ENCODE results near the gene TYW1. TPM values are rescaled to one million over a fixed set of nuclear protein-coding genes. Genes with fewer than 3 reads are reported as not detected.
"Not testable (repeated sequence)": the region's sequence is repeated elsewhere in the genome, so short reads cannot be mapped to it uniquely, and the experiment has no call there.

Gene TYW1
- total RNA-seq, 1 donor = 14.8 TPM

DNA sequence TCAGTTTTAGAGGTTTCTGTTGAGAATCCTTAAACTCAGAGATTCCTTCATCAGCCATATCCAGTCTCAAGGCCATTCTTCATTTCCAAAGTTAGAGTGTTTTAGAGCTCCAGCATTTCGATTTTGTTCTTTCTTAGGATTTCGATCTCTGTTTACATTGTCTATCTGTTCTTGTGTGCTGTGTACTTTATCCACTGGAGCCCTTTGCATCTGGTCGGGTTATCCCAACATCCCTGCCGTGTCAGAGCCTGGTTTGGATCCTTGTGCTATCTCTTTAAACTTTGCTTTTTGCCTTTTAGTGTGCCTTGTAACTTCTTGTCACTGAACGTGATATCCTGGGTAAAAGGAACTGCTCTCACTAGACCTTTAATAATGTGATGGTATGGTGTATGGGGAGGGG, 131.6 kb downstream of the TYW1 start:
- not testable (repeated sequence) for H3K27me3 ChIP-seq (ENCODE audit: insufficient read depth, low read length); H3K4me3 ChIP-seq (ENCODE audit: insufficient read depth, low read length); H3K79me2 ChIP-seq (ENCODE audit: insufficient read depth, low read length); H4K20me1 ChIP-seq (ENCODE audit: insufficient read depth, low read length); H3K36me3 ChIP-seq (ENCODE audit: insufficient read depth, low read length); H3K4me2 ChIP-seq (ENCODE audit: insufficient read depth, low read length); H2AFZ ChIP-seq (ENCODE audit: low read length); H3K9me3 ChIP-seq (ENCODE audit: low read depth, low read length); DNase-seq (ENCODE audit: insufficient read length, low spot score, missing footprints); H3K27ac ChIP-seq (ENCODE audit: low read depth, low read length)
- peaks cover 13% of the 10 kb centered on the region for H3K4me1 ChIP-seq (ENCODE audit: insufficient read depth, low read length)

GRCh38 chr7:67130766-67131165, 134.1 kb downstream of the TYW1 start:
- H3K27me3 ChIP-seq (ENCODE audit: insufficient read depth, low read length); H3K36me3 ChIP-seq (ENCODE audit: insufficient read depth, low read length); H4K20me1 ChIP-seq (ENCODE audit: insufficient read depth, low read length); H3K4me3 ChIP-seq (ENCODE audit: insufficient read depth, low read length); DNase-seq (ENCODE audit: insufficient read length, low spot score, missing footprints); H3K79me2 ChIP-seq (ENCODE audit: insufficient read depth, low read length); H3K4me2 ChIP-seq (ENCODE audit: insufficient read depth, low read length); H2AFZ ChIP-seq (ENCODE audit: low read length); H3K27ac ChIP-seq (ENCODE audit: low read depth, low read length); H3K9me3 ChIP-seq (ENCODE audit: low read depth, low read length): not testable (repeated sequence)
- peaks cover 13% of the 10 kb centered on the region for H3K4me1 ChIP-seq (ENCODE audit: insufficient read depth, low read length)

GRCh38 chr7:67134912-67135311, 138.3 kb downstream of the TYW1 start:
- H4K20me1 ChIP-seq (ENCODE audit: insufficient read depth, low read length); H3K4me1 ChIP-seq (ENCODE audit: insufficient read depth, low read length); H3K27ac ChIP-seq (ENCODE audit: low read depth, low read length); H3K27me3 ChIP-seq (ENCODE audit: insufficient read depth, low read length); DNase-seq (ENCODE audit: insufficient read length, low spot score, missing footprints); H2AFZ ChIP-seq (ENCODE audit: low read length); H3K36me3 ChIP-seq (ENCODE audit: insufficient read depth, low read length); H3K4me3 ChIP-seq (ENCODE audit: insufficient read depth, low read length); H3K9me3 ChIP-seq (ENCODE audit: low read depth, low read length); H3K79me2 ChIP-seq (ENCODE audit: insufficient read depth, low read length); H3K4me2 ChIP-seq (ENCODE audit: insufficient read depth, low read length): not testable (repeated sequence)

DNA sequence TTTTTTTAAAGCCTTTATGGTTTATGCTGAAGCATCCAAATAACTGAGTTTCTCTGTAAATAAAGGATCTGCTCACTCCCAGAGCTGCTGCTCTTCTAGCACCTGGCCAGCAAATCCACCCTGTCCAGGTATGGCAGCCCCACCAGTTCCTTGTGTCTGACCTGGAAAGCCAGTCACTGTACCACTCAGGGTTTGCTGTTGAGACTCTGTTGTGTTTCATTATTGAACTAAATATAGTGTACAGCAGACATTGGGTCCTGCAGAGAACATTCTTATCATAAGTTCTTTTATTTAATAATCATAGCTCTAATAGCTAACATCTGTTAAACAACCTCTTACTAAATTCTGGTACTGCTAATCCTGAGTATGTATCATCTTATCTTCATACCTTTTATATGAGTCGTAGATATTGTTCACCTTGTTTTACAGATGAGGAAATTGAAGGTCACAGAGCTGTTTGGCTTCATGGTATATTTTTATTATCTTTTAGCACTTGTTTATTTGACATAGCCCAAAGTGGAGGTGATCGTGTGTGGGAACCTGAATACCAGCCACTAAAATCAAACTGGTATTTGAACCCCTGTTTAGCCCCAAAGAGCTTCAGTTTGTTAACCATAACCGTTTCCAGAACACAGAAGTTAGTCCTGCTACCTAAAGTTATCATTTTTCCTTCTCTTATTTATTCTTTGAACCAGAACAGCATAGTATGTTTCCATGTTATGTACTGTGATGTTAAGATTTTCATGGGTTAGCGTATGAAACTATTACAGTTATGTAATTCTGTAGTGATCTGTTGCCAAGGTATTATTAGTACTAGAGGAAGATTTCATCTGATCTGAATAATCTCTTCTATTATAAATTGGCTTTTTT, 139.2 kb downstream of the TYW1 start:
- H3K27me3 ChIP-seq (ENCODE audit: insufficient read depth, low read length); H3K4me2 ChIP-seq (ENCODE audit: insufficient read depth, low read length); H3K9me3 ChIP-seq (ENCODE audit: low read depth, low read length); H4K20me1 ChIP-seq (ENCODE audit: insufficient read depth, low read length); H3K27ac ChIP-seq (ENCODE audit: low read depth, low read length); H3K79me2 ChIP-seq (ENCODE audit: insufficient read depth, low read length); H3K36me3 ChIP-seq (ENCODE audit: insufficient read depth, low read length); H3K4me3 ChIP-seq (ENCODE audit: insufficient read depth, low read length); H3K4me1 ChIP-seq (ENCODE audit: insufficient read depth, low read length); DNase-seq (ENCODE audit: insufficient read length, low spot score, missing footprints); H2AFZ ChIP-seq (ENCODE audit: low read length): not testable (repeated sequence)

DNA sequence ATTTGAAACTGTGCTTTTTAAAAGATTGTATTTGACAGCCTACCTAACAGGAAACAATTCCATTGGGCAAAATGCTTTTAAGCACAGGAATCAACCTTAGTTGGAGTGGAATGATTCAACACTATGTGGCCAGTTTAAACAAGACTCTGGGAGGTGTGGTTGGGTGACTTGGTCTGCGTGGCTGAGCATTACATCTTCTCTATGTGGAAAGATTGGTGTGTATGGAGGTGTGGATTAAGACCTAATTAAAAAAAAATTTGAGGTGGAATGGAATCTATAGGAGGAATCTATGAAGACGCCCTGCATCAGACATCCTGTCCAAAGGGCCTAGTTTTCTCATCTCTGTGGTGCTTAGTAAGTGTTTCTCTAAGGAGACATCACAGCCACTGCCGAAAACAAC, 140.9 kb downstream of the TYW1 start:
- H3K27ac ChIP-seq (ENCODE audit: low read depth, low read length); H3K4me1 ChIP-seq (ENCODE audit: insufficient read depth, low read length); H3K4me2 ChIP-seq (ENCODE audit: insufficient read depth, low read length); DNase-seq (ENCODE audit: insufficient read length, low spot score, missing footprints); H3K36me3 ChIP-seq (ENCODE audit: insufficient read depth, low read length); H3K4me3 ChIP-seq (ENCODE audit: insufficient read depth, low read length); H3K9me3 ChIP-seq (ENCODE audit: low read depth, low read length); H3K79me2 ChIP-seq (ENCODE audit: insufficient read depth, low read length); H4K20me1 ChIP-seq (ENCODE audit: insufficient read depth, low read length); H3K27me3 ChIP-seq (ENCODE audit: insufficient read depth, low read length); H2AFZ ChIP-seq (ENCODE audit: low read length): not testable (repeated sequence)

GRCh38 chr7:67139876-67140275, 143.2 kb downstream of the TYW1 start:
- not testable (repeated sequence) for H3K27me3 ChIP-seq (ENCODE audit: insufficient read depth, low read length); H3K4me1 ChIP-seq (ENCODE audit: insufficient read depth, low read length); H3K27ac ChIP-seq (ENCODE audit: low read depth, low read length); H3K4me3 ChIP-seq (ENCODE audit: insufficient read depth, low read length); H4K20me1 ChIP-seq (ENCODE audit: insufficient read depth, low read length); H3K79me2 ChIP-seq (ENCODE audit: insufficient read depth, low read length); H3K4me2 ChIP-seq (ENCODE audit: insufficient read depth, low read length); H2AFZ ChIP-seq (ENCODE audit: low read length); DNase-seq (ENCODE audit: insufficient read length, low spot score, missing footprints); H3K9me3 ChIP-seq (ENCODE audit: low read depth, low read length); H3K36me3 ChIP-seq (ENCODE audit: insufficient read depth, low read length)

DNA sequence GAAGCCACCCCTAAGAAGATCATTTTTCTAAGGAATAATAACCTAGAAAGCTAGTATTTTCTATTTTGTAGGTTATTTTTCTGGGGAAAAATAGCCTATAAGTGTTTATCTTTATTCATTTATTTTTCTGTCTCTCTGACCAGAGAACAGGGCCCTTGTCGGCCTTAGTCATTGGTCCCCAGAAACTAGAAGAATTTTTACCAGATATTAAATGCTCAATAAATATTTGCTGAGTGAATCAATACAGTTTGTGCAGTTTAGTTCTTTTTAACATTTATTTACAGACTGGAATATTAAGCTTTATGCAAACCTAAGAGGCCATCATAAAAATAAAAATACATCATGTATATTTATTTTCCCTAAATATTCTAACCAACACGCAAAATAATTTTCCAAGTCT, 144.4 kb downstream of the TYW1 start:
- H3K4me2 ChIP-seq (ENCODE audit: insufficient read depth, low read length); H2AFZ ChIP-seq (ENCODE audit: low read length); H3K4me3 ChIP-seq (ENCODE audit: insufficient read depth, low read length); H3K4me1 ChIP-seq (ENCODE audit: insufficient read depth, low read length); H3K79me2 ChIP-seq (ENCODE audit: insufficient read depth, low read length); H3K27me3 ChIP-seq (ENCODE audit: insufficient read depth, low read length); H3K36me3 ChIP-seq (ENCODE audit: insufficient read depth, low read length); H3K9me3 ChIP-seq (ENCODE audit: low read depth, low read length); H4K20me1 ChIP-seq (ENCODE audit: insufficient read depth, low read length); DNase-seq (ENCODE audit: insufficient read length, low spot score, missing footprints); H3K27ac ChIP-seq (ENCODE audit: low read depth, low read length): not testable (repeated sequence)

GRCh38 chr7:67143091-67143786, 146.6 kb downstream of the TYW1 start:
- not testable (repeated sequence) for DNase-seq (ENCODE audit: insufficient read length, low spot score, missing footprints); H3K79me2 ChIP-seq (ENCODE audit: insufficient read depth, low read length); H3K27ac ChIP-seq (ENCODE audit: low read depth, low read length); H4K20me1 ChIP-seq (ENCODE audit: insufficient read depth, low read length); H2AFZ ChIP-seq (ENCODE audit: low read length); H3K36me3 ChIP-seq (ENCODE audit: insufficient read depth, low read length); H3K9me3 ChIP-seq (ENCODE audit: low read depth, low read length); H3K4me1 ChIP-seq (ENCODE audit: insufficient read depth, low read length); H3K4me2 ChIP-seq (ENCODE audit: insufficient read depth, low read length); H3K27me3 ChIP-seq (ENCODE audit: insufficient read depth, low read length); H3K4me3 ChIP-seq (ENCODE audit: insufficient read depth, low read length)
